HepG2 (cell line): ENCODE measurements around the gene CNTRL. TPM values are rescaled to one million over a fixed set of nuclear protein-coding genes. Genes with fewer than 3 reads are reported as not detected.
A peak's percentile ranks its signal among the peaks of the same experiment; 100 is the strongest.

Experiments used
- ARID4A ChIP-seq: sonication (generic); formaldehyde crosslinking; IDR thresholded peaks from 2 replicates; pipeline ENCODE4 v1.5.0; 2020; ENCODE audit warnings: mild to moderate bottlenecking, missing genetic modification reagents, borderline replicate concordance
- ARNTL ChIP-seq: sonication (generic); formaldehyde crosslinking; IDR thresholded peaks from 2 replicates; pipeline ENCODE4 v1.4.0; 2020; ENCODE audit warnings: mild to moderate bottlenecking, missing genetic modification reagents
- FOXA1 ChIP-seq, 2 experiments: fragments of 450-650 bp in 1 of 2; sonication (generic) in 1 of 2; formaldehyde crosslinking in 1 of 2; IDR thresholded peaks; 2 replicates each; pipeline versions ENCODE4 v1.4.0 to v1.6.1; 2016 to 2020; ENCODE audit warnings: missing genetic modification reagents in 1 of 2
- GFI1 ChIP-seq: sonication (generic); formaldehyde crosslinking; IDR thresholded peaks from 2 replicates; pipeline ENCODE4 v1.5.0; 2020; ENCODE audit warnings: missing genetic modification reagents, mild to moderate bottlenecking, borderline replicate concordance
- ISX ChIP-seq: sonication (generic); formaldehyde crosslinking; conservative IDR thresholded peaks from 2 replicates; pipeline ENCODE4 v1.5.0; 2020; ENCODE audit warnings: missing genetic modification reagents
- KAT2B ChIP-seq: fragments of 150-350 bp; IDR thresholded peaks from 2 replicates; pipeline ENCODE4 v1.6.1; 2014; ENCODE audit warnings: low read depth, low read length, borderline replicate concordance
- MED1 ChIP-seq: sonication (generic); formaldehyde crosslinking; IDR thresholded peaks from 2 replicates; pipeline ENCODE4 v1.4.0; 2020; ENCODE audit warnings: missing genetic modification reagents
- NFYB ChIP-seq: sonication (generic); formaldehyde crosslinking; IDR thresholded peaks from 2 replicates; pipeline ENCODE4 v1.4.0; 2020; ENCODE audit warnings: missing genetic modification reagents
- RORA ChIP-seq: sonication (generic); formaldehyde crosslinking; IDR thresholded peaks from 2 replicates; pipeline ENCODE4 v1.5.0; 2020; ENCODE audit warnings: mild to moderate bottlenecking, missing genetic modification reagents, moderate library complexity
- TERF1 ChIP-seq: sonication (generic); formaldehyde crosslinking; IDR thresholded peaks from 2 replicates; pipeline ENCODE4 v1.8.0; 2022; ENCODE audit warnings: mild to moderate bottlenecking, missing genetic modification reagents, moderate library complexity
- ZBTB20 ChIP-seq: sonication (generic); formaldehyde crosslinking; IDR thresholded peaks from 2 replicates; pipeline ENCODE4 v1.8.1; 2023; ENCODE audit warnings: missing genetic modification reagents, low read depth, mild to moderate bottlenecking, borderline replicate concordance
- ZBTB38 ChIP-seq: sonication (generic); formaldehyde crosslinking; IDR thresholded peaks from 2 replicates; pipeline ENCODE4 v1.5.1; 2020; ENCODE audit warnings: mild to moderate bottlenecking, missing genetic modification reagents
- ZFP82 ChIP-seq: sonication (generic); formaldehyde crosslinking; IDR thresholded peaks from 2 replicates; pipeline ENCODE4 v1.5.1; 2020; ENCODE audit warnings: mild to moderate bottlenecking, missing genetic modification reagents, borderline replicate concordance
- ZNF124 ChIP-seq: sonication (generic); formaldehyde crosslinking; IDR thresholded peaks from 2 replicates; pipeline ENCODE4 v1.4.0; 2020; ENCODE audit warnings: missing genetic modification reagents
- ZNF205 ChIP-seq: IDR thresholded peaks from 2 replicates; pipeline ENCODE4 v1.6.1; 2018; ENCODE audit warnings: missing biosample characterization, missing genetic modification reagents
- ZNF552 ChIP-seq: sonication (generic); formaldehyde crosslinking; IDR thresholded peaks from 2 replicates; pipeline ENCODE4 v1.9.0; 2022; ENCODE audit warnings: missing genetic modification reagents, mild to moderate bottlenecking, borderline replicate concordance
- ZNF564 ChIP-seq: sonication (generic); formaldehyde crosslinking; IDR thresholded peaks from 2 replicates; pipeline ENCODE4 v1.8.1; 2023; ENCODE audit warnings: mild to moderate bottlenecking, missing genetic modification reagents
- ZNF607 ChIP-seq: sonication (generic); formaldehyde crosslinking; IDR thresholded peaks from 2 replicates; pipeline ENCODE4 v1.5.1; 2020; ENCODE audit warnings: missing genetic modification reagents, mild to moderate bottlenecking, borderline replicate concordance
- ZNF672 ChIP-seq: sonication (generic); formaldehyde crosslinking; IDR thresholded peaks from 2 replicates; pipeline ENCODE4 v1.8.1; 2022; ENCODE audit warnings: missing genetic modification reagents
- polyA plus RNA-seq, 8 experiments: library from polyadenylated mRNA; depleted of rRNA in 3 of 8; stranded (reverse) in 7 of 8; unstranded in 1 of 8; fragments of >200 nt; fragmentation: Illumina TruSeq in 4 of 8; extraction: Trizol in 4 of 8; gene quantifications; 2 replicates each; pipeline versions ENCODE4 v1.2.1 to v1.2.3, GENCODE V29; 2011 to 2016; ENCODE audit warnings: low read depth in 4 of 8, missing spikeins in 1 of 8, mixed read lengths in 1 of 8; ENCODE audit not compliant: insufficient read depth in 1 of 8
- total RNA-seq, 5 experiments: library from RNA; depleted of rRNA; stranded (reverse); fragments of >200 nt; fragmentation: Illumina TruSeq; extraction: Trizol; gene quantifications; 2 replicates each; pipeline ENCODE4 v1.2.3, GENCODE V29; 2016; ENCODE audit warnings: low read depth in 1 of 5

The CNTRL gene
- total and polyA plus RNA-seq, 2 of the 13 experiments (the other 11 are each of a cell fraction or from before 2014, with no cell fraction given): 7.5 to 11.8 TPM

- TF ChIP-seq MED1 (CRISPR knock-in tag) (peak; percentile 23; the same call in 1 of the 2 replicates), ZNF607 (CRISPR knock-in tag) (no peak), ARID4A (CRISPR knock-in tag) (peak; percentile 45; the same call in 1 of the 2 replicates), ZFP82 (no peak), ZNF124 (CRISPR knock-in tag) (0 out of 2 replicates have a peak, but pooled peaks have one; percentile 31), GFI1 (CRISPR knock-in tag) (no peak), RORA (CRISPR knock-in tag) (no peak), ZNF564 (CRISPR knock-in tag) (no peak), ZNF205 (no peak), KAT2B (no peak), FOXA1 (IDR thresholded peaks at IDR 0.05) (no peak), FOXA1 (CRISPR knock-in tag; IDR thresholded peaks at IDR 0.05) (no peak), ZBTB38 (no peak), ARNTL (CRISPR knock-in tag) (no peak), ZNF552 (CRISPR knock-in tag) (no peak), TERF1 (CRISPR knock-in tag) (no peak), ZNF672 (no peak), ZBTB20 (CRISPR knock-in tag) (no peak), NFYB (no peak), ISX (no peak)
Observed at GRCh38 chr9:121213136-121213806, 138.5 kb downstream of the CNTRL start (continued).
